GM23338 (cell line): Measurements from ENCODE around the gene PIK3IP1. TPM values are rescaled to one million over a fixed set of nuclear protein-coding genes. Genes with fewer than 3 reads are reported as not detected.
A peak's percentile ranks its signal among the peaks of the same experiment; 100 is the strongest.

Source experiments
- ATAC-seq: fragments of 200-7000 bp; cut with Tn5 transposase; 3 replicates; pipeline ENCODE4 v1.9.1; 2020
- DNase-seq: peaks from one replicate; pipeline ENCODE4 v3.0.0-alpha.2; 2015; ENCODE audit warnings: low spot score
- H2AFZ ChIP-seq: fragments of 200-600 bp; sonication (generic); 2 replicates; pipeline ENCODE4 v1.8.0; 2016; ENCODE audit warnings: antibody characterized with exemption, mild to moderate bottlenecking, moderate library complexity
- H3F3A ChIP-seq: fragments of 200-600 bp; sonication (generic); replicated peaks from 2 replicates; pipeline ENCODE4 v1.8.0; 2017; ENCODE audit warnings: antibody characterized with exemption, mixed run types, low read depth
- H3K27ac ChIP-seq: fragments of 200-600 bp; sonication (generic); 2 replicates; pipeline ENCODE4 v1.6.1; 2016; ENCODE audit warnings: low read depth
- H3K27me3 ChIP-seq: fragments of 200-600 bp; sonication (generic); 2 replicates; pipeline ENCODE4 v1.8.0; 2016; ENCODE audit warnings: mild to moderate bottlenecking, mixed run types, moderate library complexity; ENCODE audit not compliant: insufficient read depth
- H3K36me3 ChIP-seq: fragments of 200-600 bp; sonication (generic); 2 replicates; pipeline ENCODE4 v1.8.0; 2016; ENCODE audit warnings: mild to moderate bottlenecking; ENCODE audit not compliant: insufficient read depth
- H3K4me1 ChIP-seq: fragments of 200-600 bp; sonication (generic); 2 replicates; pipeline ENCODE4 v1.8.0; 2016; ENCODE audit warnings: mild to moderate bottlenecking, moderate library complexity; ENCODE audit not compliant: insufficient read depth
- H3K4me2 ChIP-seq: fragments of 200-600 bp; sonication (generic); 2 replicates; pipeline ENCODE4 v1.7.1; 2017; ENCODE audit warnings: mixed run types
- H3K4me3 ChIP-seq: fragments of 200-600 bp; sonication (generic); 2 replicates; pipeline ENCODE4 v1.6.1; 2016; ENCODE audit warnings: mixed run types
- H3K79me2 ChIP-seq: fragments of 200-600 bp; sonication (generic); replicated peaks from 2 replicates; pipeline ENCODE4 v1.8.0; 2017; ENCODE audit warnings: mild to moderate bottlenecking; ENCODE audit not compliant: insufficient read depth
- H3K9me2 ChIP-seq: fragments of 200-600 bp; sonication (generic); 2 replicates; pipeline ENCODE4 v1.8.0; 2017; ENCODE audit not compliant: insufficient read depth
- H4K20me1 ChIP-seq: fragments of 200-600 bp; sonication (generic); replicated peaks from 2 replicates; pipeline ENCODE4 v1.8.0; 2017; ENCODE audit warnings: mild to moderate bottlenecking; ENCODE audit not compliant: insufficient read depth
- H3K27ac Mint-ChIP-seq: 2 replicates; pipeline ENCODE4 v1.8.0; 2020; ENCODE audit warnings: inconsistent platforms, mild to moderate bottlenecking, moderate library complexity, mixed read lengths
- H3K27me3 Mint-ChIP-seq: 3 replicates; pipeline ENCODE4 v1.8.0; 2022; ENCODE audit warnings: low read depth, mild to moderate bottlenecking, moderate library complexity, mixed read lengths, inconsistent platforms; ENCODE audit not compliant: insufficient read depth, poor library complexity
- H3K36me3 Mint-ChIP-seq: 3 replicates; pipeline ENCODE4 v1.8.0; 2021; ENCODE audit warnings: low read depth, mild to moderate bottlenecking, inconsistent platforms, moderate library complexity, mixed read lengths
- H3K4me1 Mint-ChIP-seq: 3 replicates; pipeline ENCODE4 v1.8.0; 2020; ENCODE audit warnings: mild to moderate bottlenecking, inconsistent platforms, mixed read lengths
- H3K4me3 Mint-ChIP-seq: 3 replicates; pipeline ENCODE4 v1.8.0; 2021; ENCODE audit warnings: moderate library complexity, mild to moderate bottlenecking, inconsistent platforms, mixed read lengths
- H3K9me3 Mint-ChIP-seq: 3 replicates; pipeline ENCODE4 v1.8.0; 2020; ENCODE audit warnings: moderate library complexity, mild to moderate bottlenecking, inconsistent platforms, mixed read lengths
- CREB1 ChIP-seq: fragments of 250-450 bp; sonication (Bioruptor Pico); IDR thresholded peaks from 2 replicates; pipeline ENCODE4 v1.5.0; 2020; ENCODE audit warnings: low read depth, mild to moderate bottlenecking, moderate library complexity
- polyA plus RNA-seq: library from polyadenylated mRNA; unstranded; fragments of >200 nt; fragmentation: Nextera tagmentation; extraction: Ambion mirVana; gene quantifications from 2 replicates; pipeline ENCODE4 v1.2.1, GENCODE V29; 2016
- total RNA-seq: library from RNA; depleted of rRNA; stranded (reverse); fragments of >200 nt; shearing (Covaris generic); gene quantifications from 2 replicates; pipeline ENCODE4 v1.2.3, GENCODE V29; 2014
- TF ChIP-seq, protein P1 (sequence below): IDR thresholded peaks from one replicate; pipeline ENCODE4 v1.6.1; 2018; ENCODE audit warnings: antibody characterized with exemption; ENCODE audit not compliant: unreplicated experiment

Gene PIK3IP1
- total and polyA plus RNA-seq, 2 experiments from 2014 or later = 1.1 to 2.2 TPM

DNA sequence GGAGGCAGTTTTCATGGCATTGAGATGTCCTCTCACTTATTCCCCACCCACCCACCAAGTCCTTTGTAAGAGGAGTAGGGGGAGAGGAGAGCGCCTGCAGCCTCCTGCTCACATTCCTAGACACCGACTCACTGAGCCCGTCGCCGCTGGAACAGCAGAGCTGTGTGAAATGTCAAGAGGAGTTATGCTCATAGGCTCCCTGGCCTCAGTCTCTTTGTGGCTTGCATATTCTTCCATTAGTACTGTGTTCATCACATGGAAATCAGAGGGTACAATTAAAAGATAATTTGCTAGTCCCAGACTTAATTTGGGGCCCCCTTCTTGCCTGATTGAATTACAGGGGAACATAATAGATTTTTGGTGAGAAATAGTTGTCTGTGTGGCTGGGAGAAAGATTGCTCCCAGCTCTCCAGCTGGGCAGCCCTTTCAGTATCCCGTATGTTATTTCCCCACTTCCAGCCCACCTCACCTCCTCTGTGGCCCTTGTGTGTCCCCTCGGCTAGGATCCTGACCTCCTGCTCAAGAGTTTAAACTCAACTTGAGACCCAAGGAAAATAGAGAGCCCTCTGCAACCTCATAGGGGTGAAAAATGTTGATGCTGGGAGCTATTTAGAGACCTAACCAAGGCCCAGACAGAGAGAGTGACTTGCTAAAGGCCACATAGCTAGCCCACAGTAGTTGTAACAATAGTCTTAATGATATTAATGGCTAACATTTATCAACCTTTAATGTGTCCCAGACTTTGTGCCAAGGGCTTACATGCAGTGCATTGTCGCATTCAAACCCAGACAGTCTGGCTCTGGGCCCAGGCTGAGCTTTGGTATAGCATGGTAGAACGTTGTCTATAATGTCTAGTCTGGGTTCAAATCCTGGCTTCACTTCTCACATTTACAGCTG, 48.0 kb downstream of the PIK3IP1 start:
- Histone ChIP-seq H3K27me3 (no peaks in the 10 kb centered on the region), H4K20me1 (peaks cover 18% of the 10 kb centered on the region), H3K27ac (peak overlapping the region; percentile 81), H3F3A (peaks cover 3% of the 10 kb centered on the region; the same call in 1 of the 2 replicates), H3K36me3 (no peaks in the 10 kb centered on the region), H2AFZ (no peak overlapping the region), H3K4me1 (peaks cover 25% of the 10 kb centered on the region; the same call in 1 of the 2 replicates), H3K4me2 (0 out of 2 replicates have a peak overlapping the region, but pooled peaks have one; percentile 42), H3K79me2 (0 out of 2 replicates have a peak, but pooled peaks cover 8% of the 10 kb centered on the region), H3K4me3 (no peak overlapping the region), H3K9me2 (0 out of 2 replicates have a peak, but pooled peaks cover 7% of the 10 kb centered on the region)
- no peak overlapping the region for H3K4me3 Mint-ChIP-seq
- H3K9me3 Mint-ChIP-seq = no peaks in the 10 kb centered on the region
- peak; percentile 54 for ATAC-seq
- H3K27me3 Mint-ChIP-seq = peaks cover 3% of the 10 kb centered on the region
- peaks cover 36% of the 10 kb centered on the region for H3K4me1 Mint-ChIP-seq
- peaks cover 13% of the 10 kb centered on the region for H3K36me3 Mint-ChIP-seq
- peak overlapping the region; percentile 82; the same call in 1 of the 2 replicates for H3K27ac Mint-ChIP-seq
- DNase-seq = peak; percentile 75
- TF ChIP-seq CREB1 (CRISPR knock-in tag) = no peak

DNA sequence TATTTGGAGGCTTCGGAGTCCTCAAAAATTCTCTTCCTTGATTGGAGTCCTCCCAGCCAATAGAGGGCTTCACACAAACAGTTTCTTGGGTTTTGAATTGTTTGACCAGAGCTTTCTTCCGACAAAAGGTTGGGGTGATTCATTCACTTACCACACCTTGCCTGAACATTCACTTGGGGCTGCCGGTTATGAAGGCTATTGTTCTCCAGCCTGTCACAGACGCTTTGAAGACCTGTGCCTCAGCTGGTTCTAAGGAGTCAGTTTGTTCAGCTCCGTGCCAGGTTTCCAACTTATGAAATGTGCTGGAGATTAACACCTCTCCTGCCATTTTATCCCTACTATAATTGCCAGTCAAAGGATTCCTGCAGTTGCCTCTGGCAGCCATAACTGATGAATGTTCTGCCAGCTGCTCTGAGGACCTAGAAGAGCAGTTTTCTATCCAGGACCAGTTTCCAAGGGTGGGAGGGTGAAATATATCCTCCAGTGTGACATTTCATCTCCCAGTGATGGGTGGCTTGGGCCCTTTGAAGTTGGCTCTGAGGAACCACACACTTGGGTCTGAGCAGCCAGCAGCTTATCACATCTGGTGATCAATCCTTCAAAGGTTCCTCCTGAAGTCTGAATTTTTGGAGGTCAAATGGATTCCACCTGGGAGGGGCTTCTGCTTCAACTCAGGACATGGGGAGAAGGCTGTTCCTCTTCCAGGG, 48.8 kb downstream of the PIK3IP1 start:
- no peaks in the 10 kb centered on the region for H3K36me3 ChIP-seq
- DNase-seq = no peak
- H3F3A ChIP-seq = peaks cover 3% of the 10 kb centered on the region; the same call in 1 of the 2 replicates
- peaks cover 14% of the 10 kb centered on the region for H4K20me1 ChIP-seq
- peak overlapping the region; percentile 60 for H3K27ac ChIP-seq
- Mint-ChIP-seq H3K4me1 (peaks cover 34% of the 10 kb centered on the region), H3K27ac (no peak overlapping the region), H3K36me3 (peaks cover 13% of the 10 kb centered on the region), H3K9me3 (no peaks in the 10 kb centered on the region), H3K27me3 (peaks cover 3% of the 10 kb centered on the region), H3K4me3 (no peak overlapping the region)
- H3K79me2 ChIP-seq = 0 out of 2 replicates have a peak, but pooled peaks cover 8% of the 10 kb centered on the region
- 0 out of 2 replicates have a peak overlapping the region, but pooled peaks have one; percentile 42 for H3K4me2 ChIP-seq
- H3K4me3 ChIP-seq = no peak overlapping the region
- no peak for ATAC-seq
- H3K9me2 ChIP-seq = 0 out of 2 replicates have a peak, but pooled peaks cover 7% of the 10 kb centered on the region
- peaks cover 21% of the 10 kb centered on the region; the same call in 1 of the 2 replicates for H3K4me1 ChIP-seq
- H2AFZ ChIP-seq = no peak overlapping the region
- TF ChIP-seq, protein P1, sequence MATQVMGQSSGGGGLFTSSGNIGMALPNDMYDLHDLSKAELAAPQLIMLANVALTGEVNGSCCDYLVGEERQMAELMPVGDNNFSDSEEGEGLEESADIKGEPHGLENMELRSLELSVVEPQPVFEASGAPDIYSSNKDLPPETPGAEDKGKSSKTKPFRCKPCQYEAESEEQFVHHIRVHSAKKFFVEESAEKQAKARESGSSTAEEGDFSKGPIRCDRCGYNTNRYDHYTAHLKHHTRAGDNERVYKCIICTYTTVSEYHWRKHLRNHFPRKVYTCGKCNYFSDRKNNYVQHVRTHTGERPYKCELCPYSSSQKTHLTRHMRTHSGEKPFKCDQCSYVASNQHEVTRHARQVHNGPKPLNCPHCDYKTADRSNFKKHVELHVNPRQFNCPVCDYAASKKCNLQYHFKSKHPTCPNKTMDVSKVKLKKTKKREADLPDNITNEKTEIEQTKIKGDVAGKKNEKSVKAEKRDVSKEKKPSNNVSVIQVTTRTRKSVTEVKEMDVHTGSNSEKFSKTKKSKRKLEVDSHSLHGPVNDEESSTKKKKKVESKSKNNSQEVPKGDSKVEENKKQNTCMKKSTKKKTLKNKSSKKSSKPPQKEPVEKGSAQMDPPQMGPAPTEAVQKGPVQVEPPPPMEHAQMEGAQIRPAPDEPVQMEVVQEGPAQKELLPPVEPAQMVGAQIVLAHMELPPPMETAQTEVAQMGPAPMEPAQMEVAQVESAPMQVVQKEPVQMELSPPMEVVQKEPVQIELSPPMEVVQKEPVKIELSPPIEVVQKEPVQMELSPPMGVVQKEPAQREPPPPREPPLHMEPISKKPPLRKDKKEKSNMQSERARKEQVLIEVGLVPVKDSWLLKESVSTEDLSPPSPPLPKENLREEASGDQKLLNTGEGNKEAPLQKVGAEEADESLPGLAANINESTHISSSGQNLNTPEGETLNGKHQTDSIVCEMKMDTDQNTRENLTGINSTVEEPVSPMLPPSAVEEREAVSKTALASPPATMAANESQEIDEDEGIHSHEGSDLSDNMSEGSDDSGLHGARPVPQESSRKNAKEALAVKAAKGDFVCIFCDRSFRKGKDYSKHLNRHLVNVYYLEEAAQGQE = no peak
- no peaks in the 10 kb centered on the region for H3K27me3 ChIP-seq
